ENCODE results near the gene GPR18.

Gene GPR18

DNA sequence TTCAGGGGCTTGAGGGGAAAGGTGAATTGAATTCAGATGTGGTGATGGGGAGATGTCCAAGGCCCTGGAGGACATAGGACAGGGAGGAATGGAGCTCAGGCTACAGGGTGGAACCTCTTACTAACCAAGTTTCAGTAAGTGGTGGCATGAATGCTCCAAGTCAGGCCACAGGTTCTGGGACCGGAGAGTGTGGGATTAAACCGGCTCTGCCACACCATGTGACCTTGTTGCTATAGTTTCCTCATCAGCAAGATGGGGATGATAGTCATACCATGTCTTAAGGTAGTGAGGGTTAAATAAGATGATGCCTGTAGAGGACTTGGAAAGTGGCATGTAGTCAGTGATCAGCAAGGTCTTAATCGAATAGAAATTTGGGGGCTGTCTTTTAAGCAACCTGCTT lies 32.7 kb upstream of the GPR18 start:
- DNase-seq (ENCODE audit: low spot score), result no peak

DNA sequence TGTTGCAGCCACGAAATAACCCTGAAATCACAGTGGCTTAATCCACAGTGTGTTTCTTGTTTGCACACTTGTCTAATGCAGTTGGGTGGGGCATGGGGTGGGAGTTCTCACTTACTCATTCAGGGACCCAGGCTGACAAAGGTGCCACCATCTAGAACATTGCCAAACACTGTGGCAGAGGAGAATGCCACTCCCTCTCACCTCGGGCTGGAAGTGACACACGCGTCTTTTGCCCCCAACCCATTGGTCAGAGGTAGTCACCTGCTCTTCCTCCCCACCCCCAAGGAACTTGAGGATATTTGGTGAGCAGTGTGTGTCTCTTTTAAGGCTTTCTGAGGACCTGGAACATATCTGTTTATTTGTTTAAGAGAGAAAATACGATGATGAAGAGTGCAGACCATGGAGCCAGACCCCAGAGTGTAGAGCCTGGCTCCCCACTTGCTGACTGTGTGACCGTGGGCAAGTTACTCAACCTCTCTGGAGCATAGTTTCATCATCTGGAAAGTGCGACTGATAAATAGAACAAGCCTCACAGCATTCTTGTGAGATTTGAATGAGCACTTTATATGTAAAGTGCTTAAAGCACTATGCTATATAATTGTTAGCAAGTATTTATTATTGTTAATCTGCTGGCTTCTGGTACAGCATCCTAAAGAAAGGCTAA lies 31.6 kb upstream of the GPR18 start:
- no peak for DNase-seq (ENCODE audit: low spot score)

DNA sequence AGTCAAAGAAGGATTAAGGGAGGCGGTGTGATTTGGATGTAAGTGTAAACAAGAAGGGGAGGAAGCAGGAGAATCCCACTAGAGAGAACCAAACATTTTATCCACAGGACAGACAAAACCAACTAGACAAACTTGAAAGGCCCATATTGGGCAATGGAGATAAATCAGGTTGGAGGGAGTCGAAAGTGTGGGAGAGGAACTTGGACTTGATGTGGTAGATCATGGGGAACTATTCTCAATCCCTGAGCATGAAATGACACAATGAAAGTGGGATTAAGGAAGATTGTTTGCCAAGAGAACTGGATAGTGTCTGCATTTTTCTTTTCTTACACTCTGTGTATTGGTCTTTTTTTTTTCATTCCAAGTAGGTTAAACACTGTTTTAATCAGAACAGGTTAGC lies 31.1 kb upstream of the GPR18 start:
- no peak for DNase-seq (ENCODE audit: low spot score)

DNA sequence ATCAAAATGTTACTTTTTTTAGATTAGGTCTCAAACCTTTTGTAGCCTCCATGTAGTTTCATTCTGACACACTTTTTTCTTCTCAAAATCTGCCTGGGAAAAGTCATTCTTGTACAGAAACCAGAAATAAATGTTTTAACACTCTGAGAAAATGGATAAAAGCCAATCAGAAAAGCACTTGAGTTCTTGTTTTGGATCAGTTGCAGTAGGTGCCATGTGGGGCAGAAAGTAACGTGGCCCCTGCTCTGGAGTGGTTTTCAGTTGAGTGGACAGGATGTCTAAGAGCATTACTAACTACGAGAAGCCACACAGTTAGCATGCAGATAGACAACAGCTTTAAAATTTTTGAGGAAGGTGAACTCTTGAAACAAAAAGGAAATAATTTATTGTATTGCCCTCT lies 29.9 kb upstream of the GPR18 start:
- DNase-seq (ENCODE audit: low spot score), result no peak

DNA sequence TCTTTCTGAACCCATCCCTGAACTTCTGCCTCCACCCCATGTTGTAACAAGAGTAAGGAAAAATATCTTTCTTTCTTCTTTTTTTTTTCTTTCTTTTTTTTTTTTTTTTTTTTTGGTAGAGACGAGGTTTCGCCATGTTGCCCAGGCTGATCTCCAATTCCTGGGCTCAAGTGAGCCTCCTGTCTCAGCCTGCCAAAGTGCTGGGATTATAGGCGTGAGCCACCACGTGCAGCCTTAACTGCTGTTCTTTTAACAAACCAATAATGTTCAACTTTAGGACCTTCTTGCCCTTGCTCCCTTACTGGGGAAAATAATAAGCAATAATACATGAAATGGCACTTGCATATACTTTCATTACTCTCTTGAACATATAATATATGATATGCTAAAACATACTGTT lies 29.4 kb upstream of the GPR18 start:
- DNase-seq (ENCODE audit: low spot score), result no peak

DNA sequence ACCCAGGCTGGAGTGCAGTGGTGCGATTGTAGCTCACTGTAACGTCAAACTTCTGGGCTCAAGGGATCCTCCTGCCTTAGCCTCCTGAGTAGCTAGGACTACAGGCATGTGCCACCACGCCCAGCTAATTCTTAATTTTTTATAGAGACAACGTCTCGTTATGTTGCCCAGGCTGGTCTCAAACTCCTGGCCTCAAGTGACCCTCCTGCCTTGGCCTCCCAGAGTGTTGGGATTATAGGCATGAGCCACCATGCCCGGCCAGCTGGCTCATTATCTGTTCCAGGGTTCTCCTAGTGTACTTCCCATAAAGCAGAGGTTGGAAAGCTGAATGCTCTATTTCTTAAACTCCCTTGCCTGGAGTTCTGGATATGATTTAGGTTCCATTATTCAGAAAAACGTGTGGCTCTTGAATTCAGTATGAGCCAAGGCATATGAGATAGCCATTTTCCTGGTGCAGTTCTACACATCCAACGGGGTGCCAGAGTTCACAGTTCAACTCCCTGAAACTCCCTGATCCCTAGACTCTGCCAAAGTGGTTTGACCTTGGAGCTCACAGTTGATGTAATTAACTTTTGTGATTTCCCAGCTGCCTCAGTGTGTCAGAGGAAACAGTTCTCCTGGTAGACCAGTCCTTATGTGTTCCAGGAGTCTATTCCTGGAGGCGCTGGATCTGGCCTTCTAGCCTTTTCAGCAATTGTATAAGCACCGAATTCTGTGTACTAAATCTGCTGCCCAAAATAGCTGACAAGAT lies 27.4 kb upstream of the GPR18 start:
- DNase-seq (ENCODE audit: low spot score), result no peak

DNA sequence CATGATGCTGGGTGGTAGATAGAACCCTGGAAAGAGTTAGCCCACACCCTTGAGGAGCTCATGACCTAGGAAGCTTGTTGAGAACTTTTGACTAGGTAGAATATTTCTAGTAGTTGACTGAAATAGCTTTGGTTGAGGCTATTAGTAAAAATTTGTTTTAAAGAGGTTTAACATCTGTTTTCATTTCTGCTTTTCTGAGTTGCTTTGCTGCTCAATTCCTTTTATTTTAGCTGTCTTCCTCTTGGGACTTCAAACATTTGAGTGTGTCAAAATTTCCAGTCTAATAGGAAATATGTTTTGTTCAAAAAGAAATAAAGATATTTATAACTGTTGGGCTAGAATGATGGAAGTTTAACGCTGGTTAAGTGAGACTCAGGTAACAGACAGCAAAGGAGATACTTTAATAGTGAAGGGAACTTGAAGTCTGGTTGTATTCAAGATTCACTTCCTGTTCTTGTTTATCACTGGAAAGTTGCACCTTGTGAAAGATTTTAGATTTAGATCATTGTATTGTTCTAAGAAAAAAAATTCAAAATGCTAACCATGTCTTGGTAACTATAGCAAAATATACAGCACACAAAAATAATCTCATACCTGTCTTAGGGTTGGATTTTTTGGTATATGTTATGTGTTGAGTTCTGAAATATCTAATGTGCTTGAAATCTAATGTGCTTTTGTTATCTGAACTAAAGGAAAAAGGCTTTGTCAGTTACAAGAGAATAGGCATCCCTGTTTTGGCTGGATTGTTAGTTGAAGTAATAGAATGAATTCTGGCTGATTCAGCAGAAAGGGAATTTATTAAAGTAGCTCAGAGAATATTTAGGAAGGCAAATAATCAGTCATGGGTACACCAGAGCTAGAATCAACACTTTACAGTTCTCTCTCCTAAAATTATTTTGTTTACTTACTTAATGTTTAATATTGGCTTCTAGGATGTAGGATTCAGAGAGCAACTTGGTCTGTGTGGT lies 24.4 kb upstream of the GPR18 start:
- no peak for DNase-seq (ENCODE audit: low spot score)

DNA sequence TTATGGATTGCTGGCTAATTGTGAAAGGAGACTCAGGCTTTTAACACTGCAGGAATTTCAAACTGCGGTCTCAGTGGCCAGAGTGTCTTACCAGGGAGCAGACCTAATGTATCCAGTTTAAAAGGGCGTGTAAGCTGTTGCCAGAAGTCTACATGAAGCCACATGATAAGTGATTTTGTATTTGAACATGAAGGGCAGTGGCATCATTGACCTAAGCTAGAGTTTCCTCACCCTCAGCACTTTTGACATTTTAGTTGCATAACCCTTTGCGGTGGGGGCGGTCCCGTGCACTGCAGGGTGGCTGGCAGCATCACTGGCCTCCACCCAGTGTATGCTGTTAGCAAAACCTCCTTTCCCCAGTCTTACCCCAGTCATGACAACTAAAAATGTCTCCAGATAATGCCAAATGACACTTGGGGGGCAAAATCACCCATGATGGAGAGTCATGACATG lies 23.7 kb upstream of the GPR18 start:
- DNase-seq (ENCODE audit: low spot score), result no peak

DNA sequence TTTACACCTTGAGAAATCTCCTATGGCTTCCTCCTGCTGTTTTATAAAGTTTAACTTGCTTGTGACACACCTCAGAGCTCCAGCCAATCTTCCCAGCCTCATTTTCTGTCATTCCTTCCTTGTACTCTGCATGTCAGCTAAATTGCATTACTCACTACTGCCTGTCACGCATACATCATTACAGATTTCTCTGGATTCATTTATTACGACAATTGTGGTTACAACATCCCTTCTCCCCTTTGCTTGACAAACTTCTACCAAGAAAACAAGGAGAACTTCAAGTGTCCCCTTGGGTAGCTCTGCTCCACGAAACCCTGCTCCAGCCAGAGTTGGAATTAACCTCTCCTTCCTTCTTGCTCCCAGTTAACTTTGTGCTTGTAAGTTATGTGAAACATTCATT lies 22.0 kb upstream of the GPR18 start:
- no peak for DNase-seq (ENCODE audit: low spot score)

DNA sequence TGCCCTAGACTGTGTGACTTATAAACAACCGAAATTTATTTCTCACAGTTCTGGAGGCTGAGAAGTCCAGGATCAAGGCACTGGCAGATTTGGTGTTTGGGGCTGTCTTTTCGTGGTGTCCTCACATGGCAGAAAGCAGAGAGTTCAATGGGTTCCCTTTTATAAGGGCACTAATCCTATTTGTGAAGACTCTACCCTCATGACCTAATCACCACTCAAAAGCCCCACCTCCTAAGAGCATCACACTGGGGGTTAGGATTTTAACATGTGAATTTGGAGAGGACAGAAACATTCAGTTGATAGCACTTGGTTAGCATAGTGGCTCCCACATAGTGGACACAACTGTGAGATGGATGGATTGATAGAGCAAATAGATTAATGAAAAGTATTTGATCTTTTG lies 21.5 kb upstream of the GPR18 start:
- DNase-seq (ENCODE audit: low spot score), result no peak

DNA sequence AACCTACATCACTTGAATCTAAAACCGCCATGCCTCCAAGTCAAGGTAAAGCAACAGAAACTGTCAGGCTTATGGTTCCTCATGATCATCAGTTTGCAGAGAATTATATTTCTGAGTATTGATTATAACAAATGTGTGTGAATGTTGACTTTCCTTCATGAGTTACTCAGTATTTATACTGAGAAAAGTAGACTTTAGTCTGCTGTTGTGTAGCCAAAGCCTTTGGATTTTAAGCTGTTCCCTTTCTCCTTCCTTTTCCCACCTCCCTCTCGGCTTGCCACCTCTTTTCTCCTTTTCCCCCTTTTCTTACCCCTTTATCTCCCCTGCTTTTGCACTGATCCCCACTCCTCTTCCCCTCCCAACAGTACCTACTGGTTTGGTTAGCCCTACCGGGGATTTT lies 20.7 kb upstream of the GPR18 start:
- no peak for DNase-seq (ENCODE audit: low spot score)

DNA sequence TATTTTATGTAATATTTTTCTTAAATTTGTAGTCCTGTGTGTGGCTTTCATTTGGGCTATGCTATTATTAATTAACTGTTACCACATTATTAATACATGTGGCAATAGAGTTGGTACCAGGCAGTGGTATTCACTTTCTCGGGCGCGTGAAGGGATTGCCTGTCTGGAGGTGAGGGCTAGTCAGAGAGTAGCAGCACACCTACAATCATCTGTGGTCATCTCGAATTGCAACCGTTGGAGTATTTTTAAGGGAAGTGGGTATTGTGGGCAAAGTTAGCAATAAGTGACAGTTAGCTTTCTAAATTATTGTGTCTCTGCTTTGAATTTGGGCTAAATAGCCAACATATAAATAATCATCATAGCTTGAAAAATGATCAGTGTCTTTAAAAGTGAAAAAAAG lies 20.0 kb upstream of the GPR18 start:
- no peak for DNase-seq (ENCODE audit: low spot score)

DNA sequence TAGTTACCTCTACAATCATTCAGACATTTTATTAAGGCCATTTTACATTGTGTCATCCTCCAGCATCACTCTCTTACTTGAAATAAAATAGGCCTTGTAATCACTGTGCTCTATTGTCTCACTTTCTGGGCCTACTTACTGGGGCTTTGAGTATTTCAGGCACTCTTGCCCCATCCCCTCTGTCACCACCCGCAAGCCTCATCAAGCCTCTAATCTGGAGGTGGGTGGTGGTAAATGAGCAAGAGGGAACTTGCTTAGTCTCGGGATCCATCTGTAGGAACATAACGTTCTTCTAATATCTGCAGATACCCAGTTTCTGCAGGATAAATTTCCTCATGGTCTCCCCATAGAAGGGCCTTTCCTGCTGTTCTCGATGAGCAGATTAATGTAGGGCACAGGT lies 19.4 kb upstream of the GPR18 start:
- DNase-seq (ENCODE audit: low spot score), result no peak

DNA sequence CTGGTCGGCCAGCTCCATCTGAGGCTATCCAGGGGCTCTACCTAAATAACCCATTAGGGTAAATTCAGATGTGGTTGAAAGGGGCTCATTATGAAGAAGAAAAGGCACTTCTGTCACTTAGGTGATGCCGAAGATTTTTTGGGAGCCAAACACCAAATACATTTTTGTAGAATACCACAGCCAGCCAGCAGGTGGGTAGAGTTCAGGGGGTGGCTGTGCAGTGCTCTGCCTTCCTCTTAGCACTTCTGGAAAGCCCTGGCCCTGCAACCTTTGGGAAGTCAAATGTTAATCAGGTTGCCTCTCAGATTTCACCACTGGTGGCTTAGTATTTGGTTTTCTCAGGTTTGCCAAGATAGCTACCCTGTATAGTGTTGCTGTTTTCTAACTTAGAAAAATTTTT lies 18.5 kb upstream of the GPR18 start:
- no peak for DNase-seq (ENCODE audit: low spot score)

DNA sequence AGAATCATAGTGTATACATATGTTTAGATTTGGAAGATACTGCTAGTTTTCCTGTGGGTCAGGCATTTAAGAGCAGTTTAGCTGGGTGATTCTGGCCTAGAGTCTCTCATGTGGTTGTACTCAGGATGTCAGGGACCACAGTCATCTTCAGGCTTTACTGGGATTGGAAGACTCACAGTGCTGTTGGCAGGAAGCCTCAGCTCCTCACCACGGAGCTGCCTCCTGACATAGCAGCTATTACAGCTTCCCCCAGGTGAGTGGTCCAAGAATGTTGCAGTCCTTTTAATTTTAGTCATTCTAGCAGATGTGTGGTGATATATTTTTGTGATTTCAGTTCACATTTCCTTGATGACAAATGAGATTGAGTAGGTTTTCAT lies 16.9 kb upstream of the GPR18 start:
- DNase-seq (ENCODE audit: low spot score), result no peak

DNA sequence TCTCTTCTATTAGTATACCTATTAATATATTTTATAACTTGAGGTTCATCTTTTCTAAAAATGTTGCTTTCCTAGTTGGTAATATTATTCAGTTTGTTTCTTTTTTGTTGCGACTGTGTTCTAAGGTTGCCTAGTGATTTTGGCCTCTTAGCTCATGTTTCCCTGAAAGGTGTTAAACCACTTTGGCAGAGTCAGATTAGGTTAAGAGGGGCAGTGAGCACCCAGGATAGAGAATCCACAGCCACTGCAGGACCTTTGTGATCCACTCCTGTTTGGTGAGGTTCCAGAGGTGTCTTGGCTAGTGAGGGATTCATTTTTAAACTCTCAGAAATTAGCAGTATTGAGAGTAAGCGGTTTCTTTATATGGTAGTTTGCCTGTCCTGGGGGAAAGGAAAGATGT lies 14.9 kb upstream of the GPR18 start:
- no peak for DNase-seq (ENCODE audit: low spot score)

DNA sequence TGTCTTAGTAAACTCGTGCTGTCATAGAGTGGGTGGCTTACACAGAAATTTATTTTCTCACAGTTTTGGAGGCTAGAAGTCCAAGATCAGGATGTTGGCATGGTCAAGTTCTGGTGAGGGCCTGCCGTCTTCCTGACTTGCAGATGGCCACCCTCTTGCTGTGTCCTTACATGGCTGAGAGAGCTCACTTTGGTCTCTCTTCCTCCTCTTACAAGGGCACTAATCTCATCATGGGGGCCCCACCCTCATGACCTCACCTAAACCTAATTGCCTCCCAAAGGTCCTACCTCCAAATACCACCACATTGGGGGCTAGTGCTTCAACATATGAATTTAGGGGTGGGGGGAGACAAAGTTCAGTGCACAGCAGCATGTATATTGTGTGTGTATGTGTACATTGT lies 14.3 kb upstream of the GPR18 start:
- DNase-seq (ENCODE audit: low spot score), result no peak

DNA sequence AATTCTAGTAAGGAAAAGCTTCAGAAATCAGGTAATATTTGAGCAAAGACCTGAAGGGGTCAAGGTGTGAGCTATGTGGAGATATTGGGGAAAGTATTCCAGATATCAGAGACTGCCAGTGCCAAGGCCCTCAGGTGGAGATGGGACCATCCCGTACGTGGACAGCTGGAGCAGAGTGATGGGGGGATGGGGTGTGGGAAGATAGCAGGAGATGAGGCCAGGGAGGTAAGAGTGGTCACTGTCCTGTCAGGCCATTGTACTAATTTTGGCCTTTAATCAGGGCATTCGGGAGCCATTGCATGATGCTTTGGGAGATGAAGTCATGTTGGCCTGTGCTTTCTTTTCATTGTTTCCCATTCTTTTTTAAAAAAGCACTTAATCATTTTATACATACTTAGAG lies 13.1 kb upstream of the GPR18 start:
- no peak for DNase-seq (ENCODE audit: low spot score)

DNA sequence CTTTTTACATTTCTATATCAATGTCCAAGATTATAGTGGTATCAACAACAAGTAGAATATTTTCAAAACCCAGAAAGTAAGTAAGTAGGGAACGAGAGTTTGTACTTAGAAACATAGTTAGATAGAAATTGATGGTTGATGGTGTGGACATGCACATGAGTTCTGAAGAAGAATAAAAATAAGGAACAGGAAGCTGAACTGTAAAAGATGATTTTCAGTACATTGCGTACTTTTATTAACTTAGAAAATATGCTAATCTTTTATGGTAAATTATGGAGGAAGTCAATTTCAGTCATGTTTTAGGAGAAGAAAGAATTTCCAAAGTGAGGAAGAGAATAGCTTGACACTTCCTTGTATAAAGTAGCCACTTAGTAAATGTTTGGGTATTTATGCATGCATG lies 12.3 kb upstream of the GPR18 start:
- no peak for DNase-seq (ENCODE audit: low spot score)

DNA sequence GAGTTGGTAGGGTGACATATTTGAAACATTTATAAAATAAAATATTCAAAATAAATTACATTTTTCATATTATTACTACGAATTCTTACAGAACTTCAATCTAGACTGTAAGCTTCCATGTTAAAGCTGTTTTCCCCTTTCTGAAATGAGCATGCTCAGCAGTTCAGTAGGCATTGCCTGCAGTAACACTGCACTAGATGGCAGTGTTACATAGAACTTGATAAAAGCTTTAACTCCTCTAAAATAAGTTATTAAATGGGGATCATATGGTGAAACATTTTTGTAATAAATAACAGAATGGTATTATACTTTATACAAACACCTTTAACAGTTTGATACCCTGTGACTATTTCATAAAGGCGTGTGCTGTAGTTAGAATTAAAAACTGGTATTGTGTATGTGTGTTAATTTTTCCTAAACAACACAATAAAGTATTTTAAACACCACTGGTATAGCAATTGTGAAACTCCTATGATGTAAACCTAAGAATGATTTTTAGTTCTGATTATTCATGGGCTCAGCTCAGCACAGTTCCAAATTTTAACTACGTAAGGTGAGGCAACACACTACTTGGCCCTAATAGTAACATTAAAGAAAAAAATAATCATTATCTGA lies 11.6 kb upstream of the GPR18 start:
- DNase-seq (ENCODE audit: low spot score), result peak; percentile 73

DNA sequence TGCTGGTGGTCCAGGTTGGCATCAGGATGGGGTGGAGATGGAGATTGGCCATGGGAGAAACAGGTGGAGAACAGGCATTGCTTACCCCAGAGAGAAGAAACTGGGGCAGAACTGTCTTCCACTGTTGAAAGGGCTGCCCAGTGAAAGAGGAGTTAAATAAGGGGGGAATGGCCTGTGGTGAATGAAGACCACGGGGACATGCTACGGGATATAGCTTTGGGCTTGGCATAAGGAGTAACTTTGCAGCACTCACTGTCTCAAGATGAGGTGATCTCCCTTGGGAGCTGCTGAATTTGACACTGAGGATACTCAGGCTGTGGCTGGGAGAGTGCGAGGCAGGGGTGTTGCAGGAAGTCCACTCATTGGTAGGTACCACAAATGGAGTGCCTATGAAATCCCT lies 10.6 kb upstream of the GPR18 start:
- no peak for DNase-seq (ENCODE audit: low spot score)

DNA sequence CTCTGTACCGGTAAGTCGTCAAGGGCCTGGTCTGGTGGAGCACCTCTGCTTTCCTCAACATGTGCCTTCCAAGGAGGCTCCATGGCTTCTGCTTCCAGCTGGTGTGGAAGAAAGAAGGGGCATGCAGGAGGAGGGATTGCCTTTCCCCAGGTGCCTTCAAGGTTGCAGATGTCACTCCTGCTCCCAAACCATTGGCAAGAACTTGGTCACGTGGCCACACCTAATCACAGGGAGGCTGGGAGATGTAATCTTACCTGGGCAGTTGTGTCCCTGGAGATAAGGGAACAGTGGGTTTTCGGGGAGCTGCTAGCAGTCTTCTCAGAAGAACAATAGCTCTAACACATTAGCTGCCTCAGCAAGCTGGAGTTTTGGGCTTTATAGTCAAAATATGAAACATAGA lies 9.7 kb upstream of the GPR18 start:
- no peak for DNase-seq (ENCODE audit: low spot score)

DNA sequence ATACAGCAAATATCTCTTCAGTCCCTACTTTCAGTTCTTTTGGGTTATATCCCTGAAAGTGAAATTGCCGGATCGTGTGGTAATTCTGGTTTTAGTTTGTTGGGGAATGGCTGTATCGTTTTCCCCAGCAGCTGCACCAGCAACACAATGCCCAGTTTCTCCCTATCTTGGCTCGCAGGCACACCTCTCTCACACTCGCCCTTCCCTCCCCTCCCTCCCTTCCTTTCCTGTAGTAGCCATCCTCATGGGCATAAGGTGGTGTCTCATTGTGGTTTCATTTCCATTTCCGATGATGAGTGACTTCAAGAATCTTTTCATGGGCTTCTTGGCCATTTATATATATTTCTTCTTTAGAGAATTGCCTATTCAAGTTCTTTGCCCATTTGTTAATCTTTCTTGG lies 8.6 kb upstream of the GPR18 start:
- DNase-seq (ENCODE audit: low spot score), result no peak

Data from kidney capillary endothelial cell (primary cell).